ENCODE results near the gene TSPAN14.
"Not testable (repeated sequence)": the region's sequence is repeated elsewhere in the genome, so short reads cannot be mapped to it uniquely, and the experiment has no call there.

TSPAN14 gene

GRCh38 chr10:80453842-80454512 lies at the start of gene TSPAN14:
Gene TSPAN14 (plus strand): TSS chr10:80454310. CDS start chr10:80489234, 34,924 bp downstream.
- DNase-seq = peak; percentile 85

GRCh38 chr10:80405035-80405434 lies 49.1 kb upstream of the TSPAN14 start:
- no peak for DNase-seq

GRCh38 chr10:80405626-80406025 lies 48.5 kb upstream of the TSPAN14 start:
- DNase-seq = no peak

- no peak for DNase-seq
Measured at GRCh38 chr10:80406204-80406603, 47.9 kb upstream of the TSPAN14 start.

- DNase-seq = no peak
Measured at GRCh38 chr10:80407812-80408241, 46.3 kb upstream of the TSPAN14 start.

GRCh38 chr10:80408242-80409101 lies 45.6 kb upstream of the TSPAN14 start, which contains the start of gene PRXL2A:
Gene PRXL2A (plus strand): TSS chr10:80408551. CDS start chr10:80420468, 11,917 bp downstream.
- DNase-seq = peak; percentile 79

GRCh38 chr10:80409121-80409520 lies 45.0 kb upstream of the TSPAN14 start:
- no peak for DNase-seq

GRCh38 chr10:80410122-80410521 lies 44.0 kb upstream of the TSPAN14 start:
- DNase-seq = no peak

- DNase-seq = no peak
Measured at GRCh38 chr10:80410578-80411145, 43.4 kb upstream of the TSPAN14 start.

- no peak for DNase-seq
Measured at GRCh38 chr10:80411267-80411668, 42.8 kb upstream of the TSPAN14 start.

GRCh38 chr10:80411681-80412220 lies 42.4 kb upstream of the TSPAN14 start:
- no peak for DNase-seq

- no peak for DNase-seq
Measured at GRCh38 chr10:80412486-80412885, 41.6 kb upstream of the TSPAN14 start.

GRCh38 chr10:80413271-80413996 lies 40.7 kb upstream of the TSPAN14 start:
- DNase-seq = no peak

- DNase-seq = no peak
Measured at GRCh38 chr10:80414142-80414895, 39.8 kb upstream of the TSPAN14 start.

GRCh38 chr10:80415734-80416478 lies 38.2 kb upstream of the TSPAN14 start:
- no peak for DNase-seq

GRCh38 chr10:80416479-80417098 lies 37.5 kb upstream of the TSPAN14 start:
- no peak for DNase-seq

GRCh38 chr10:80417256-80417655 lies 36.9 kb upstream of the TSPAN14 start:
- not testable (repeated sequence) for DNase-seq

- DNase-seq = no peak
Measured at GRCh38 chr10:80421050-80421706, 32.9 kb upstream of the TSPAN14 start.

- no peak for DNase-seq
Measured at GRCh38 chr10:80421707-80422536, 32.2 kb upstream of the TSPAN14 start.

All from CD4-positive, alpha-beta T cell treated with Interleukin-21 for 1 hour (primary cell).